HG03175 (cell line): Measurements from ENCODE around the gene PCSK7.

Experiments used
- ATAC-seq: cut with Tn5 transposase; IDR thresholded peaks from one replicate; pipeline ENCODE4 v1.9.1; 2021; ENCODE audit warnings: mild to moderate bottlenecking, moderate library complexity; ENCODE audit not compliant: unreplicated experiment

PCSK7 gene

GRCh38 chr11:117170210-117170609 is 61.7 kb downstream of the PCSK7 start:
- no peak for ATAC-seq

- ATAC-seq: no peak
Observed at GRCh38 chr11:117169736-117170135, 62.1 kb downstream of the PCSK7 start.

DNA sequence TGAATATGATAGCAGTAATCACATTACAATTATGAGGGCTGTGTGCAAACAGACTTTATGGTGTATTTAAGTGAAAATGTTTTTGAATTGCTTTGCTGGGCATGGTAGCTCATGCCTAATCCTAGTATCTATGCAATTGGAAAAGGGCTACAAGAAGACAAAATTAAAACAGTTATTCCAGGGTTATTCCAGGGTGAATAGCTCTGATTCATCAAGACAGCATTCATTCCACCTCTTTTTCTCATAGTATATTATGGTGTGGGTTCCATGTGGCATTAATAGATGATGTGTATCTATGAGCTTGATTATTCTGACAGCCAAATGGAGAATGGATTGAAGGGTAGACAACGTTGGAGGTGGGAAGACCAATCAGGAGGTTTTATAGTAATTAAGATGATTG is 65.4 kb downstream of the PCSK7 start:
- no peak for ATAC-seq

- ATAC-seq: no peak
Observed at GRCh38 chr11:117160826-117161225, 71.0 kb downstream of the PCSK7 start.

GRCh38 chr11:117159892-117160291 is 72.0 kb downstream of the PCSK7 start:
- ATAC-seq: no peak

DNA sequence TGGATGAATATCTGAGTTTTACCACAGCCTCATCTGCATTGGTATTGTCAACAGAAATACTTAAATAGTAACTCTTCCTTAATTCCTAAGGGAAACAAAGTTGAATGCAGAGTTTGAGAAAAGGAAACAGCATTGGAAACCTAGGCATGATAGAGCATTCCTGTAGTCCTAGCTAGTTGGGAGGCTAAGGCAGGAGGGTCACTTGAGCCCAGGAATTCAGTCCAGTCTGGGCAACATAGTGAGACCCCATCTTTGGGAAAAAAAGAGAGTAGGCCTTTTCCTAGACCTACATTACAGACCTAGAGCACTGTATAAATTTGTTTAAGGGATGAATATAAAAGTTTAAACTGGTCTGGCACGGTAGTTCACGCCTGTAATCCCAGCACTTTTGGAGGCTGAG is 74.4 kb downstream of the PCSK7 start:
- ATAC-seq: no peak

GRCh38 chr11:117154468-117154867 is 77.4 kb downstream of the PCSK7 start:
- no peak for ATAC-seq
